Astrocyte (in vitro differentiated cells and primary cell): ENCODE data around the gene GALM.

Experiments used
- EZH2 ChIP-seq: IDR thresholded peaks from 2 replicates; pipeline ENCODE4 v1.6.1; 2012; ENCODE audit warnings: mild to moderate bottlenecking, low read length, inconsistent platforms; ENCODE audit not compliant: insufficient read depth
- TF ChIP-seq, protein P1 (sequence below): IDR thresholded peaks from 2 replicates; pipeline ENCODE4 v1.5.1; 2011; ENCODE audit warnings: low read depth, mild to moderate bottlenecking, inconsistent platforms, low read length, moderate library complexity; ENCODE audit not compliant: insufficient read depth

- TF ChIP-seq, protein P1, sequence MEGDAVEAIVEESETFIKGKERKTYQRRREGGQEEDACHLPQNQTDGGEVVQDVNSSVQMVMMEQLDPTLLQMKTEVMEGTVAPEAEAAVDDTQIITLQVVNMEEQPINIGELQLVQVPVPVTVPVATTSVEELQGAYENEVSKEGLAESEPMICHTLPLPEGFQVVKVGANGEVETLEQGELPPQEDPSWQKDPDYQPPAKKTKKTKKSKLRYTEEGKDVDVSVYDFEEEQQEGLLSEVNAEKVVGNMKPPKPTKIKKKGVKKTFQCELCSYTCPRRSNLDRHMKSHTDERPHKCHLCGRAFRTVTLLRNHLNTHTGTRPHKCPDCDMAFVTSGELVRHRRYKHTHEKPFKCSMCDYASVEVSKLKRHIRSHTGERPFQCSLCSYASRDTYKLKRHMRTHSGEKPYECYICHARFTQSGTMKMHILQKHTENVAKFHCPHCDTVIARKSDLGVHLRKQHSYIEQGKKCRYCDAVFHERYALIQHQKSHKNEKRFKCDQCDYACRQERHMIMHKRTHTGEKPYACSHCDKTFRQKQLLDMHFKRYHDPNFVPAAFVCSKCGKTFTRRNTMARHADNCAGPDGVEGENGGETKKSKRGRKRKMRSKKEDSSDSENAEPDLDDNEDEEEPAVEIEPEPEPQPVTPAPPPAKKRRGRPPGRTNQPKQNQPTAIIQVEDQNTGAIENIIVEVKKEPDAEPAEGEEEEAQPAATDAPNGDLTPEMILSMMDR, result no peak
- no peak for TF ChIP-seq EZH2
Measured at GRCh38 chr2:38691994-38692393, 26.1 kb downstream of the GALM start.
